HuH-7.5 (cell line): ENCODE results near the gene UBE2E2.
"Not testable (repeated sequence)": the region's sequence is repeated elsewhere in the genome, so short reads cannot be mapped to it uniquely, and the experiment has no call there.

Experiments used
- DNase-seq: peaks from one replicate; pipeline ENCODE4 v3.0.0; 2011; ENCODE audit warnings: low spot score

The UBE2E2 gene

DNA sequence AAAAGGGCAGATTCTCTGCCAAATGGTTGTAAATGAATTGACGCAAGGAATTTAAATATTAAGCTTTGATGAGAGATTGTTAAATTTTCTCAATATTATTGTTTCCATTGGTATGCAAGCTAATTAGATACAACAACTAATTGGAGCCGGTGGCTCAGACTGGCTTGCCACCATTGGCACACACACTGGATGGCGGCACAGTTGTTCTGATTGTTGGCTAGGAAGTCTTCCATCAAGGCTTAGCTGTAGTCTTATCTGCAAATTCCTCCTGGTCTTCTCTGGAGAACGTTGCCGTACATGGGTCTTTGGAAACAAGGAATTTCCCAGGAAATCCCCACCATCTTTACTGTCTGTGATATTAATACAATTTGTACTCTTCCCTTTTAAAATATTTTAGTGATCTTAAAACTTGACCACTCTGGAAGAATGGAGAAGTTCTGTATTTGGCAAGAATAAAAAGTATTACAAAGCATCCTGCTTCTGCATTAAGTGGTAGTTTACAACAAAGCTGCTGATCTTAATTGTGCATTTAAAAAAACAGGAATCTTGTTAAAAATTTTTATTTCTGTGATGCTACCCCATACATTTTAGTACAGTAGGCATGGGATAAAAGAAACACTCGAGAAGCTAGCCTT is 126.5 kb downstream of the UBE2E2 start:
- DNase-seq = no peak

DNA sequence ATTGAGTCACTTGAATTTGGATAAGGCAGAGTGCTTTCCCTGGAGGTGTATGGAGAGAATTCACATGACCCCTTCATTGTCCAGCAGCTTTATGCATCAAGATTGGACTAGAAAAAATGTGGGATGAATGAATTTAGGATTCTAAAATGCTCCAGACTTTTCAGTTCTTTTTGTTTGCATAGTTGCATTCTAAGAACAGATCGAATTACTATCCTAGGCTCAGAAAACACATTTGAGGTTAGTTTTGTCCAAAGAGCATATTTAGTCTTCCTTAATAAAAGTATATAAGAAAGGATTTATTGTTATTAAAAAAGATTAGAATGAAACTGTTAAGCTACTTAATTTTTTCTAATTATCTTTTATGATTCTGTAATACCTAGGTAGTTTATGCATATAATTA is 127.4 kb downstream of the UBE2E2 start:
- no peak for DNase-seq

DNA sequence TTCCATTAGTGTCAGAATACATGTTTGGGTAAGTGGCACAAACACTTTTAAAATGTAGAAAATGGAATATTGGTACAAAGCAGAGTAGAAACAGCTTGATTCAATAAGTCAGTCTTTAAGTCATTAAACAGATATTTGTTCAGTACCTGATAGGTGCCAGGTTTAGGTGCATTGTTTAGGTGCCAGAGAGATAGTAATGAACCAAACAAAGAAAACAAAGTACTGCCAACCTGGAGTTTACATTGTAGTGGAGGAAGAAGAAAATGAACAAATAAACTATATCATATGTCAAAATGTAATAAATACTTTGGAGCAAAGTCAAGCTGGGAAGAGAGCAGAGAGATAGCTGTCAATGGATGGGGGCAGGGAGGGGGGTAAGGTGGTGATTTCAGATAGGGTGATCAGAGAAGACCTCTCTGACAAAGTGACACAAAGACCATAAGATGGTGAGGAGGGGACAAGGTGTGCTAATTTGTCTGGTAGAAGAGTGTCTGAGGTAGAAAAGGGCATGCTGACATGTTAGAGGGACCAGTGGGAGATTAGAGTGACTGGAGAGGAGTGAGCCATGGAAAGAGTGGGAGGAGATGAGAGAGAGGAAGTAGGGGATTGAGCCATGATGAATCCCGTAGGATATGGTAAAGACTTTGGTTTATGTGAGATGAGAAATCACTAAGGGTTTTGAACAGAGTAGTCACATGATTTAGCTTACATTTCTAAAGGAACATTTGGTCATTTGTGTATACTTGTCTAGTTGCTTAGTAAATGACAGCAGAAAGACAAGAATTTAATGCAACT is 128.2 kb downstream of the UBE2E2 start:
- no peak for DNase-seq

DNA sequence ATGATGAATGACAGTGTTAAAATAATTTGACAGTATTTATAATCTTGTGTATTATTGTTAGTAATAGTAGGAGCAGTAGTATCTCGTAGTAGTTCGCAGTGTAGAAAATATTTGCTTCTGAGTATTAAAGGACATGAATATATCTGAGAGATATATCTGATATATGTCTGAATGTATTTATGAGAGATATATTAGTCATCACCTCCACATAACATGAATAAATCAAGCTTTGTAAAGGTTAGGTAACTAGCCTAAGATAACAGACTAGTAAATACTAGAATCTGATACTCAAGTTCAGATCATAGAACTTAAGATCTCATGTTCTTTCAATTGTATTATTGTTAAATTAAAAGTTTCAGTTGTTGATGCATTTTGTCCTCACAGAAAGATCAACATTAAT is 130.5 kb downstream of the UBE2E2 start:
- no peak for DNase-seq

DNA sequence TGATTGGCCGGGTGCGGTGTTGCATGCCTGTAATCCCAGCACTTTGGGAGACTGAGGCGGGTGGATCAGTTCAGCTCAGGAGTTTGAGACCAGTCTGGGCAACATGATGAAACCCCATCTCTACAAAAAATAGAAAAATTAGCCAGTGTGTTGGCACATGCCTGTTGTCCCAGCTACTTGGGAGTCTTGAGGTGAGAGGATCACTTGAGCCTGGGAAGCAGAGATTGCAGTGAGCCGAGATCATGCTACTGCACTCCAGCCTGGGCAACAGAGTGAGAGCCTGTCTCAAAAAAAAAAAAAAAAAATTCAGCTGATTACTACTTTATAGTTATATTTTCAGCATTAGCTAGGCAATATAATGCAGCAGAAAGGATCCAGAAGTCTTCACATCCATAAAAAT is 133.7 kb downstream of the UBE2E2 start:
- DNase-seq = not testable (repeated sequence)

DNA sequence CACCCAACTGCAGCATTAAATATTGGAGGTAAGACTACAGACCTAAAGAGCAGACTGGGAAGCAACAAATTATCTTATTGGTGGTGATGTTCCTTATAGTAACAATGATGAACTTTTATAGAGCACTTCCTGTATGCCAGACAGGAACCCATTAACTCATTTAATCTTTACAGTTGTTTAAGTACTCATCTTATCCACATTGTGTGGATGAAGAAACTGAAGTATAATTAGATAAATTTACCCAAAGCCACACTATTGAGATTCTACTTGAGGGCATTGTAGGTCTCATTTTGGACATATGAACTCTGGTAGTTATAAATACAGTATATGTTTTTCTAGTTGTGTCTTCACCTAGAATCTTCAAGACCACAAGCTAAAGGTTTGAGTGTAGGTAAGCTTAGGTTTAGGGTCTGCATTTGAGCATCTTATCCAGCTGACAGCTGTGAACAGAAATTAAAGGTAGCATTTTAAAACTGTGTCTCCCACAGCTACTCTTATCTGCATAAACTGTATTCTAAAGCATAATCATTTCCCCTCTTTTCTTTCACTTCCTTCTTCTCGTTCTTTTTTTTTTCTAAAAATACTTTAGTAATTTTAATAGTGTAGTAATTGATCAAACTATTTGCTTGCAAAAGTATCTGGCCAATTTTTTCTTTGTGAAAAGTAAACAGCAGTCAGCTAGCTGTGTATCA is 138.2 kb downstream of the UBE2E2 start:
- no peak for DNase-seq

DNA sequence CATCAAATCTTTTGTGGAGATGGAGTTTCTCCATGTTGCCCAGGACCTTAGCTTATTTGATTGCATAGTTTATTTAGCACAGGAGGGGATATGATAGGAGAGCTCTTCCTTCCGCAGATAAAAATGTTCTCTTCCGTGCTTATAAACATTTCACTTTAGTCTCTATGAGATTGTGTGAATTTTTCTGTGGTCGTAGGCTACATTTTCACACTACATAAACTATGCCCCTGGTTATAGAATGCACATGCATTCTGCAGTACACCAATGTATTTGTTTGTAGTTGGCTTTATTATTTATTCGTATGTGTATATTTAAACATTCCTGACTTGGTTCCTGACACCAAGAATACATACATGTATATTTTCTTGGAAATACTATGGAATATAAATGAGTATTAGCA is 139.2 kb downstream of the UBE2E2 start:
- DNase-seq = no peak

DNA sequence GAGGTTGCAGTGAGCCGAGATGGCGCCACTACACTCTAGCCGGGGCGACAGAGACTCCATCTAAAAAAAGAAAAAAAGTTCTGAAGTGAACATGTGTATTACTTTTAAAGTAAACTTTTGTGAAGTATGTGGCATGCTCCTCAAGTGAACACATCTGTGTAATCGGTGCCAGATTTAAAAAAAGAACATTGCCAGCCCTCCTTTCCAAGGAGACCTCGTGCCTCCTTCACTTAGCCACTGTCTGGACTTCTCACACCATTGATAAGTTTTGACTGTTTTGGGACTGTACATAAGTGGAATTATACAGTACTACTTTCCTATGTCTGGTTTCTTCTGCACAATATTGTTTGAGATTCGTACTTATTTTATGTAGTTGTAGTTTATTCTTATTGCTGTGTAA is 140.4 kb downstream of the UBE2E2 start:
- no peak for DNase-seq

DNA sequence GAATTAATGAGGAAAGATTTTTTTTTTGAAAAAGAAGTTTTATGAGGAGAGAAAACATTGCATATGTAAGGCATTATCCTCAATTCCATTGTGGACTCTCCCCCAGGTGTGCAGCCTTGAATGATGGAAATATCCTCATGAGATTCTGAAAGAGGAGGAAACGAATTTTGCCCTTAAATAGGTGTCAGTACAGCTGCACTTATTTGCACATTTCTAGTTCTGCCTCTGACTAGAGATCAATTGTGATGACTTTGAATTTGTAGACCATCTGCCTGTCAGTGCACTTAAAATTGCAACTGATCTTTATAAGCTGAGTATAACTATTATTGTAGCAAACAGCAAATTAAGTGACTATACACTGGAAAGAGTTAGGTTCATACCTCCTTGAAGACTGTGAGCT is 141.8 kb downstream of the UBE2E2 start:
- DNase-seq = no peak

DNA sequence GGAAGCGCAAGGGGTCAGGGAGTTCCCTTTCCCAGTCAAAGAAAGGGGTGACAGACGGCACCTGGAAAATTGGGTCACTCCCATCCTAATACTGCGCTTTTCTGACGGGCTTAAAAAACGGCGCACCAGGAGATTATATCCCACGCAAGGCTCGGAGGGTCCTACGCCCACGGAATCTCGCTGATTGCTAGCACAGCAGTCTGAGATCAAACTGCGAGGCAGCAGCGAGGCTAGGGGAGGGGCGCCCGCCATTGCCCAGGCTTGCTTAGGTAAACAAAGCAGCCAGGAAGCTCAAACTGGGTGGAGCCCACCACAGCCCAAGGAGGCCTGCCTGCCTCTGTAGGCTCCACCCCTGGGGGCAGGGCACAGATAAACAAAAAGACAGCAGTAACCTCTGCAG is 146.3 kb downstream of the UBE2E2 start:
- DNase-seq = not testable (repeated sequence)

DNA sequence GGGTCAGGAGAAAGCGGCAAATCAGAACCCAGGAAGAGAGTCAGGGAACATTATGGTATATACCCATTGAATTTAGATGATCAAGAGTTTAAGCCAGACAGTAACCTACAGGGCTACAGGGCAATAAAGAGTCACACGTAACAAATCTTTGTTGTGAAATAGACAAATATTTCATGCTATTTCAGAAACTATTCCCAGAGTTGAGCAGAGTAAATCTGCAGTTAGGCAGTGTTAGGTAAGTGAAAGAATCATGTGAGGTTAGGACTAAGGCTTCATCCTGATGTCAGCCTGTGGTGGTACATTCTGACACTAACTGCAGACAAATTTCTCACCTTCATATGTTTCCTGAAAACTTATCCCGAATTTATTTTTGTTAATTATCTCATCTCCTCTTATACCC is 153.0 kb downstream of the UBE2E2 start:
- DNase-seq = no peak

DNA sequence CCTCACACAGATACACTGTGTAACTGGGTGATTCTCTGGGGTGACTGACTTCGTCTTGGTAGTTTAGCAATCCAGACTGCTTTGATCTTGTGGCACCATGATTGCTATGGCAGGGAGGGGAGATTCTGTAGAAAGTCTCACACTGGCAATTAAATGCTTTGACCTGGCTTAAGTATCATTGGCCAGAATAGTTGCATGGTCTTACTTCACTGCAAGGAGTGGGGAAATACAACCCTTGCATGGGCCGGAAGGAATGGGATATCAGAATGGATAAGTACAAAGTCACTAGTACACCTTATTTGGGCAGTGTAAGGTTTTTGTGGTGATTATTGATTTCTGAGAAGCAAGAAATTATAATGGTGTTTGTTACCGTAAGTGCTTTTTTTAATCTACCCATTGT is 153.8 kb downstream of the UBE2E2 start:
- DNase-seq = no peak

DNA sequence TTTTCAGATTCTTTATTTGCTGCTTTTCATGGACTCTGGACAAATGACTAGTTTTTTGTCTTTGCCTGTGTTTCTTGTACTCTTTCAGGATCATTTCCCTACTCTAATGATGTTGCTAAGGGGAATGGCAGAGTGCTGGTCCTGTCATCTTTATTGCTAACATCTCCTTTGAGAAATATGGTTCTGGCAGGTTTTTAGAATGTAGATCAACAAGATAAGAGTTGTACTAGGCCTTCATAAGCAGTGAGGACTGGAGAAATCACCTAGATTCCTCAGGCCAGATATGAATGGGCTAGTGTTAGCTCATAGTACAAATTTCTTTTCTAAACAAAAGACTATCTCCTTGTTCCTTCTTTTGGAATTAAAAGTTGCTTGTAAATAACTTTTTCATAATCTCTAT is 156.0 kb downstream of the UBE2E2 start:
- no peak for DNase-seq

DNA sequence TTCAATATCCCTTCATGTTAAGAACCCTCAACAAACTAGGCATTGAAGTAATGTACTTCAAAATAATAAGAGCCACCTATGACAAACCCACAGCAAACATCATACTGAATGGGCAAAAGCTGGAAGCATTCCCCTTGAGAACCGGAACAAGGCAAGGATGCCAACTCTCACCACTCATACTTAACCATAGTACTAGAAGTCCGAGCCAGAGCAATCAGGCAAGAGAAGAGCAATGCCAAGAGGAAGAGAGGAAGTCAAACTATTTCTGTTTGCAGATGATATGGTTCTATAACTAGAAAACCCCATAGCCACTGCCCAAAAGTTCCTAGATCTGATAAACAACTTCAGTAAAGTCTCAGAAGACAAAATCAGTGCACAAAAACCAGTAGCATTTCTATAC is 161.9 kb downstream of the UBE2E2 start:
- DNase-seq = no peak

DNA sequence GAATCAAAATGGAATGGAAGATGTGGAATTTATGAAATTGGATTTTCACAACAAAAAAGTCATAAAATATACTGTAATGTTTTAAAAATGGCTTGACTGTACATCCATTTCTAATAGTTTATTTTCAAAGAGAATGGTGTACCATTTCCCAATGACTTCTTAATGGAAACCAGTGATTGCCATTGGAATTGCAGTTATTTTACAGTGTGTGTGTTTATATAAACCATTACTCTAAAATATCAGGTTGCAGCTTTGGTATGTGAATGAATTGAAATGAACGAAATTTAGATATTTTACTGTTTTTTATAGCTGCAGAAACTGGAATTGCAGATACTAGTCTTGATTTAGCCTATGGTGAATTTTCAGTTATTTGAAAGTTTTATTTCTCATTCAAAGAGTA is 165.6 kb downstream of the UBE2E2 start:
- no peak for DNase-seq

DNA sequence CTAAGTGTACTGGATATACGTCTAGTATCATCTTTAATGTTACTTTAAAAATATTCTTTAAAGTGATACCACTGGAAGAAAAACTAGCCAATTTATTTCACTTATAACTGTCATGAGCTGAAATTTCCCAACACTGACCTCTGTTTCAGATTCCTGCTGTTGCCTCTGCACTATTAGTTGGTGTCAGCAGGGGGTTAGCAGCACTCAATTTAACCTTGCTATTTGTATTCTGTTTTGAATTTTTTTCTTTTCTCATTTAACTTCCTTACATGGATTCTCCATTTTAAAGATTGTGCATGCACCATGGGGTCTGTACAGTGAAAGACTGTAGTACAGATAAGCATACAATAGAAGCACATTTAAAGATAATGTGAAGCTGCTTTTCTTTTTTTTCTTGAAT is 169.2 kb downstream of the UBE2E2 start:
- DNase-seq = no peak

DNA sequence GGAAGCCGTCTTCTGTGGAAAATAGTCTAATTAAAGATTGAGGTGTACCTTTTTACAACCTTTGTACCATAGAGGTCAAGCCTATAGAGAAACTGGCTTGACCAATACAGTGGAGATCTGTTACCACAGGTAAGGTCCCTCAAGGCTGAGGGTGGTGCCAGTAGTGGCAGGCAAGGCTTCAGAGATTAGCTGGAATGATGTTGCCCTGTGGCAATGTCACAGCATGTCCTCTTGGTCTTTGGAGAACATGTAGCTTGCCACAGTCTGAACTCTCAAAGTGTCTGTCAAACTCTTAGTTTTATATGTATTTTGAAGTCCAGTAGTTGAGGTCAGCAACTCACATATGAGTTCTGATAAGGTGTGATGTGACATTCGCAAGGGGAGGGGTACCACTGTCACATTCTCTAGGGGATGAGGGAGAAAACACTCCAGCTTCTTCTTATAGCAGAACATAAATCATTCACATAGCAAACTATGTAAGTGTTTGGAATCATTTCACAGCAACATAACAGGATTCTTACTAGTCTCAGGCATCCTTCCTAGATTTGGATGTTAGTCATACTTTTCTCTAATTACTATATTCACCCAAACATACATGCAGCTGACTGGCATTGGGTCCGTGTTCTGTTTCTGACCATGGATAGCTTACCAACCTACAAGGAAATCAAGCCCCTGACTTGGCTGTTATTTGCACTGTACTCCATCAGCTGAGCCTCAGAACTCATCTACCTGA is 173.6 kb downstream of the UBE2E2 start:
- no peak for DNase-seq

DNA sequence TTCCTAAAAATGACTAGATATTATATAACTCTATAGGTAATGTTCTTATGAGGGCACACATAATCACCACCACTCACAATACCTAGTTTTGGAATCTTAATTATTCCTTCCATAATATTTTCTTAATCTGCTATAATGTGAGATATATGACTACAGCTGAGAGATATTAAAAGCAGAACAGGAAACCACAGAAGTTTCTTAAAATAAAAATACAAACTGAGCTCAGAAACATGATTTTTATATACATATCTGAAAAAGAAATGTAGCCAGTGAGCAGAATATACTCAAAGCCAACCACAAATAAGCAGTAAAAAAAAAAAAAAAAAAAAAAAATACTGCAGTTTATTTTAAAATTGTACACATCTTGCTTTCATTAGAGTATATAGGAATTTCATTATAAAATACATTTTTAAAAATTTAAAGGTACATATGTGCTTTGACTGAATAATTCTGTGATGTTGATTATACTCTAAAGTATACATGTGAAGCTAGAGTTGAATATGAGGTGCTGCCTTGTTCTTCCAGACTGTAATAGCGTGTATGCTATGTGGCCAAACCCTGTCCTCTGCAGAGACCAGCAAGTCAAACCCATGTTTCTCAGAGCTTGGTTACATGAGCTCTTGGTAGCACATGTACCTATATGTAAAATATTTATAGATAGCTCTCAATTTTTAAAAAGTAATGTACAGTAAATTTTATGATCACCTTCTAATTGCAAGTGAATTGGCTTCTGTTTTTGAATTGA is 175.0 kb downstream of the UBE2E2 start:
- no peak for DNase-seq

DNA sequence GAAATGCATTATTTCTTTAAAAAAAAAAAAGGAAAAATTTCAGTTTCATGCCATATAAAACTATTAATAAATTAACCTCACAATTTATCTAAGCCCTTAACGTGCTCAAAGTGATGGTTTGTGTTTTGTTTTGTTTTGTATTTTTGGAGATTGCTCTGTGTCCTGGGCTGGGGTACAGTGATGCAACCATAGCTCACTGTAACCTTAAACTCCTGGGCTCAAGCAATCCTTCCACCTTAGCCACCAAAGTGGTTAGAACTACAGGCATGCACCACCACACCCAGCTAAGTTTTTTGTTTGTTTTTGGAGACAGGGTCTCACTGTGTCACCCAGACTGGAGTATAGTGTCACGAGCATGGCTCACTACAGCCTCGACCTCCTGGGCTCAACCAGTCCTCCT is 180.7 kb downstream of the UBE2E2 start:
- no peak for DNase-seq

DNA sequence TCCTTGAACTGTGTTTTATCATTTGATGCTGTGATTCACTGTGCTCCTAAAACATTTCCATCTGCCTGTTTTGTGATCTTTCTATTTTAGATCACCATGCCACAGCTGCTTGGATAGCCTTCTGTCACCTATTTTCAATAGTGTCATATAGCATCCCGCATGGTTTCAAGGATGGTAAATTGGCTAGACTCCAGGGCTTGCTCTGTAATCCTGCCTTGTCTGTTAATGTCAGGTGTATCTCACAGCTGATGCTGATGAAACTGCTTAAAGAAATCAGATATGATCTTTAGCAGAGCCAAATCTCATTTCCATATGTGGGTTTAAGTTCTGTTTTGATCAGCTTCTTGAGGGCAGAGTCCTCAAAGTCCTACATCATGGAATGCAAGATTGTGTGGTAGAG is 182.2 kb downstream of the UBE2E2 start:
- no peak for DNase-seq

DNA sequence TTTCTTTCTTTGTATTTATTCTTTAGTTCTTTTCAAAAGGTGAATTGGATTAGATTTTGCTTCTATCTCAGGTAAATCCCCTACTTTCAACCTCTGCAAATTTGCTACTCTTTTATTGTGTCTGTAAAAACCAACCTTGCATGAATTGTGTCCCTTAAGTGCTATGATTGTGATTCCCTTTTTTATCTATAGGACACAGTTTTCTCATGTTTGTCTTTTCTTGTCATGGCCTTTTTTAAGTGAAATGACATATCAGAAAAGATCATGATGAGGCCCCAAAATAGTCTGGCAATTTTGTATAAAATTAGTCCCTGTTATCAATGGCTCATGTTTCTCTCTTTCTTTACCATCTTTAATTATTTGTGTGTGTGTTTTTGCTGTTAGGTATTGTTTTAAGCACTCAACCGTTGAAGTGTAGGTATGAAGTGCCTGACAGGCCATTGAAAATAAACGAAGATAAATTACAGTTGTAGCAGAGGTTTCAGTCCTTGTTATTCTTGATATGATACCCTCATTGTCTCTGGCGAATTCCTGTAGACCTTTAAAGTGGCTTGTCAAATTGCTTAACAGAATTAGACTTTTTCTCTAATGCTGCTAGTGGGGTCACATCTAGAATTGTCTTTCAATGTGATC is 184.3 kb downstream of the UBE2E2 start:
- DNase-seq = no peak
